T-helper 1 cell (primary cell): ENCODE results near the gene PAPOLG.
A peak's percentile ranks its signal among the peaks of the same experiment; 100 is the strongest.

Source experiments
- DNase-seq, 5 donors: peaks; one replicate each; pipeline ENCODE4 v3.0.0-alpha.2; 2012 to 2020
- total RNA-seq, 4 donors: gene quantifications; one replicate each; lab custom pipeline; 2026; lab: John Stamatoyannopoulos, UW

Gene PAPOLG
- 32.7 to 55.8 (median 46.0) reads per million in 4 donors for total RNA-seq

- peak; percentile 92 to 96 (median 95) for DNase-seq
Observed at GRCh38 chr2:60756097-60757087, at the start of gene PAPOLG. PAPOLG (plus strand) TSS chr2:60756268; CDS start chr2:60756479, 211 bp downstream.

- peak in 1 of 5 donors; percentile 7 for DNase-seq
Observed at GRCh38 chr2:60707750-60708371, 48.2 kb upstream of the PAPOLG start.

GRCh38 chr2:60708630-60709320 is 47.3 kb upstream of the PAPOLG start:
- no peak for DNase-seq

- no peak for DNase-seq
Observed at GRCh38 chr2:60710707-60711106, 45.4 kb upstream of the PAPOLG start.

GRCh38 chr2:60715561-60715960 is 40.5 kb upstream of the PAPOLG start:
- no peak for DNase-seq

GRCh38 chr2:60717691-60718090 is 38.4 kb upstream of the PAPOLG start:
- DNase-seq, result no peak

- DNase-seq, result no peak
Observed at GRCh38 chr2:60719331-60719730, 36.7 kb upstream of the PAPOLG start.

- DNase-seq, result no peak
Observed at GRCh38 chr2:60725466-60725865, 30.6 kb upstream of the PAPOLG start.

- DNase-seq, result no peak
Observed at GRCh38 chr2:60728855-60729254, 27.2 kb upstream of the PAPOLG start.

- no peak for DNase-seq
Observed at GRCh38 chr2:60735496-60736250, 20.4 kb upstream of the PAPOLG start.

GRCh38 chr2:60738679-60739078 is 17.4 kb upstream of the PAPOLG start:
- no peak for DNase-seq

- no peak for DNase-seq
Observed at GRCh38 chr2:60739156-60739555, 16.9 kb upstream of the PAPOLG start.

- DNase-seq, result no peak
Observed at GRCh38 chr2:60741576-60741975, 14.5 kb upstream of the PAPOLG start.

GRCh38 chr2:60742419-60742818 is 13.6 kb upstream of the PAPOLG start:
- no peak for DNase-seq

GRCh38 chr2:60745330-60745729 is 10.7 kb upstream of the PAPOLG start:
- DNase-seq, result no peak

GRCh38 chr2:60745761-60746160 is 10.3 kb upstream of the PAPOLG start:
- no peak for DNase-seq

GRCh38 chr2:60746318-60746717 is 9.8 kb upstream of the PAPOLG start:
- no peak for DNase-seq

GRCh38 chr2:60759654-60760053 is 3.6 kb downstream of the PAPOLG start:
- DNase-seq, result no peak

- DNase-seq, result no peak
Observed at GRCh38 chr2:60764736-60765534, 8.9 kb downstream of the PAPOLG start.

GRCh38 chr2:60766283-60766682 is 10.2 kb downstream of the PAPOLG start:
- no peak for DNase-seq

GRCh38 chr2:60771508-60771907 is 15.4 kb downstream of the PAPOLG start:
- DNase-seq, result no peak
